Esophagus muscularis mucosa (tissue), 4 donors: ENCODE data around the gene FAM118B.

ENCODE experiments used
- CTCF ChIP-seq, 3 experiments: fragments of 200-600 bp in 2 of 3; fragments of 450-650 bp in 1 of 3; sonication (generic) in 2 of 3; IDR thresholded peaks; one replicate each; pipeline ENCODE4 v1.5.1; 2017 to 2019; ENCODE audit warnings: antibody characterized with exemption in 3 of 3, mild to moderate bottlenecking in 2 of 3, moderate library complexity in 1 of 3
- EP300 ChIP-seq: sonication (generic); formaldehyde crosslinking; IDR thresholded peaks from one replicate; pipeline ENCODE4 v1.6.1; 2017; ENCODE audit warnings: antibody characterized with exemption
- POLR2A ChIP-seq: fragments of 450-650 bp; IDR thresholded peaks from one replicate; pipeline ENCODE4 v1.6.1; 2017; ENCODE audit warnings: antibody characterized with exemption, moderate library complexity, mild to moderate bottlenecking, low read depth
- POLR2AphosphoS5 ChIP-seq, 2 donors: sonication (generic); formaldehyde crosslinking; IDR thresholded peaks; one replicate each; pipeline ENCODE4 v1.6.1; 2017; ENCODE audit warnings: antibody characterized with exemption in 2 of 2

- TF ChIP-seq CTCF (IDR thresholded peaks at IDR 0.05) (no peak), POLR2AphosphoS5 (IDR thresholded peaks at IDR 0.05) (no peak), POLR2A (no peak), EP300 (no peak)
Measured at GRCh38 chr11:126246636-126247035, 35.1 kb downstream of the FAM118B start.
